Prostate gland (tissue), 2 donors: ENCODE measurements around the gene AFAP1. TPM values are rescaled to one million over a fixed set of nuclear protein-coding genes. Genes with fewer than 3 reads are reported as not detected.
A peak's percentile ranks its signal among the peaks of the same experiment; 100 is the strongest.

Experiments used
- DNase-seq: peaks from one replicate; pipeline ENCODE4 v3.0.0-alpha.2; 2019; ENCODE audit warnings: low spot score
- H3K27ac ChIP-seq, 2 donors: fragments of 200-600 bp; sonication (generic); 2 replicates each; pipeline ENCODE4 v1.5.1; 2017 to 2019
- H3K27me3 ChIP-seq: fragments of 200-600 bp; sonication (generic); replicated peaks from 2 replicates; pipeline ENCODE4 v1.5.1; 2019; ENCODE audit not compliant: insufficient read depth
- H3K36me3 ChIP-seq, 2 donors: fragments of 200-600 bp; sonication (generic); 1 replicate in 1 of 2; 2 replicates in 1 of 2; pipeline versions ENCODE4 v1.5.1 to v1.8.1; 2017 to 2019
- H3K4me1 ChIP-seq: fragments of 200-600 bp; sonication (generic); replicated peaks from 2 replicates; pipeline ENCODE4 v1.5.1; 2019
- H3K4me3 ChIP-seq, 2 donors: fragments of 200-600 bp; sonication (generic); 2 replicates each; pipeline ENCODE4 v1.5.1; 2017 to 2019
- H3K9me3 ChIP-seq: fragments of 200-600 bp; sonication (generic); 2 replicates; pipeline ENCODE4 v1.5.1; 2017
- CTCF ChIP-seq, 4 experiments: fragments of 200-600 bp in 2 of 4; fragments of 450-650 bp in 2 of 4; sonication (generic) in 2 of 4; IDR thresholded peaks; 1 replicate in 3 of 4; 2 replicates in 1 of 4; pipeline ENCODE4 v1.5.1; 2016 to 2019; ENCODE audit warnings: antibody characterized with exemption in 4 of 4, mild to moderate bottlenecking in 2 of 4, moderate library complexity in 2 of 4
- POLR2A ChIP-seq: fragments of 450-650 bp; IDR thresholded peaks from one replicate; pipeline ENCODE4 v1.6.1; 2016; ENCODE audit warnings: antibody characterized with exemption, mild to moderate bottlenecking
- POLR2AphosphoS5 ChIP-seq: sonication (generic); formaldehyde crosslinking; IDR thresholded peaks from one replicate; pipeline ENCODE4 v1.6.1; 2017; ENCODE audit warnings: antibody characterized with exemption
- WGBS: methylation state at CpG from one replicate; pipeline ENCODE4 v1.1.5; 2018; 5-methylcytosine and 5-hydroxymethylcytosine counted together
- intact Hi-C: fragments of 100-400 bp; cut with DNase I; formaldehyde crosslinking; loops from one replicate; pipeline ENCODE4 v1.14.2; 2022
- total RNA-seq, 2 donors: library from RNA; depleted of rRNA; stranded (reverse); fragments of >200 nt; gene quantifications; one replicate each; pipeline ENCODE4 v1.1.0, GENCODE V29; 2016

AFAP1 gene
- total RNA-seq, 2 donors from 2014 or later: 17.5 to 19.8 TPM

- Histone ChIP-seq H3K4me1 (no peaks in the 10 kb centered on the region), H3K36me3 (no peaks in the 10 kb centered on the region), H3K4me3 (no peak overlapping the region), H3K27ac (peak overlapping the region; percentile 35 to 39), H3K27me3 (no peaks in the 10 kb centered on the region), H3K9me3 (no peaks in the 10 kb centered on the region)
- 12% methylated on average over 4 of the region's 4 CpGs for WGBS
- TF ChIP-seq POLR2A (no peak), POLR2AphosphoS5 (peak; percentile 79)
- intact Hi-C loops: loop anchor here (2.0 kb wide), 1 partner anchor 68 kb away; no protein-coding TSS in a partner anchor
- DNase-seq: peak; percentile 78
Measured at GRCh38 chr4:7872264-7872771, 67.3 kb downstream of the AFAP1 start.

- Histone ChIP-seq H3K4me1 (no peaks in the 10 kb centered on the region), H3K9me3 (no peaks in the 10 kb centered on the region), H3K36me3 (no peaks in the 10 kb centered on the region), H3K27me3 (no peaks in the 10 kb centered on the region), H3K27ac (peak overlapping the region; percentile 35 to 39), H3K4me3 (no peak overlapping the region)
- intact Hi-C loops: no loop called here
- no peak for DNase-seq
- no peak for TF ChIP-seq POLR2AphosphoS5
- TF ChIP-seq CTCF (IDR thresholded peaks at IDR 0.05): no peak
- TF ChIP-seq POLR2A: no peak
- 57% methylated on average over 16 of the region's 16 CpGs for WGBS
Measured at GRCh38 chr4:7871356-7871755, 68.3 kb downstream of the AFAP1 start.

GRCh38 chr4:7868892-7869471 lies 70.7 kb downstream of the AFAP1 start:
- Histone ChIP-seq H3K27me3 (no peaks in the 10 kb centered on the region), H3K9me3 (no peaks in the 10 kb centered on the region), H3K36me3 (no peaks in the 10 kb centered on the region), H3K4me1 (no peaks in the 10 kb centered on the region), H3K4me3 (no peak overlapping the region), H3K27ac (no peak overlapping the region)
- DNase-seq: no peak
- WGBS: 89% methylated on average over 4 of the region's 4 CpGs
- TF ChIP-seq POLR2A (no peak), CTCF (IDR thresholded peaks at IDR 0.05) (no peak), POLR2AphosphoS5 (no peak)
- intact Hi-C loops: loop anchor here (5.0 kb wide), 1 partner anchor 118 kb away; no protein-coding TSS in a partner anchor

- Histone ChIP-seq H3K36me3 (no peaks in the 10 kb centered on the region), H3K27me3 (no peaks in the 10 kb centered on the region), H3K4me3 (no peak overlapping the region), H3K4me1 (no peaks in the 10 kb centered on the region), H3K9me3 (no peaks in the 10 kb centered on the region), H3K27ac (no peak overlapping the region)
- TF ChIP-seq POLR2A (no peak), CTCF (IDR thresholded peaks at IDR 0.05) (no peak), POLR2AphosphoS5 (no peak)
- DNase-seq: no peak
- intact Hi-C loops: loop anchor here (5.0 kb wide), 1 partner anchor 119 kb away; no protein-coding TSS in a partner anchor
- WGBS: 91% methylated on average over 6 of the region's 6 CpGs
Measured at GRCh38 chr4:7868436-7868775, 71.3 kb downstream of the AFAP1 start.

- no peaks in the 10 kb centered on the region for H3K4me1 ChIP-seq
- TF ChIP-seq CTCF (IDR thresholded peaks at IDR 0.05): no peak
- no peak for TF ChIP-seq POLR2A
- TF ChIP-seq POLR2AphosphoS5: no peak
- no peaks in the 10 kb centered on the region for H3K36me3 ChIP-seq
- H3K27me3 ChIP-seq: no peaks in the 10 kb centered on the region
- H3K9me3 ChIP-seq: no peaks in the 10 kb centered on the region
- no peak overlapping the region for H3K4me3 ChIP-seq
- no peak for DNase-seq
- intact Hi-C loops: loop anchor here (5.0 kb wide), 1 partner anchor 119 kb away; no protein-coding TSS in a partner anchor
- no peak overlapping the region for H3K27ac ChIP-seq
- WGBS: 54% methylated on average over 8 of the region's 8 CpGs
Measured at GRCh38 chr4:7867701-7868435, 71.8 kb downstream of the AFAP1 start.
